CD14-positive monocyte (primary cell): ENCODE results near the gene SAV1. TPM values are rescaled to one million over a fixed set of nuclear protein-coding genes. Genes with fewer than 3 reads are reported as not detected.

Experiments used
- DNase-seq, 3 donors: peaks; one replicate each; pipeline ENCODE4 v3.0.0-alpha.2; 2011 to 2022
- H2AFZ ChIP-seq: 2 replicates; pipeline ENCODE4 v1.6.0; 2012; ENCODE audit warnings: mild to moderate bottlenecking, low read depth, low read length, inconsistent platforms; ENCODE audit not compliant: insufficient read depth, poor library complexity, severe bottlenecking
- H3K27ac ChIP-seq, 2 donors: 1 replicate in 1 of 2; 2 replicates in 1 of 2; pipeline ENCODE4 v1.5.1; 2012 to 2013; ENCODE audit warnings: low read length in 2 of 2, control low read depth in 1 of 2, inconsistent platforms in 1 of 2, low read depth in 1 of 2, mild to moderate bottlenecking in 1 of 2
- H3K27me3 ChIP-seq, 2 donors: one replicate each; pipeline versions ENCODE4 v1.6.0 to v1.6.1; 2011 to 2013; ENCODE audit warnings: low read length in 2 of 2; ENCODE audit not compliant: control insufficient read depth in 2 of 2, insufficient read depth in 2 of 2
- H3K36me3 ChIP-seq, 2 donors: replicated peaks in 1 of 2; 1 replicate in 1 of 2; 2 replicates in 1 of 2; pipeline versions ENCODE4 v1.5.1 to v1.6.1; 2012 to 2013; ENCODE audit warnings: low read length in 2 of 2, control low read depth in 1 of 2, inconsistent platforms in 1 of 2, mild to moderate bottlenecking in 1 of 2; ENCODE audit not compliant: insufficient read depth in 2 of 2, control insufficient read depth in 1 of 2
- H3K4me1 ChIP-seq, 2 donors: 1 replicate in 1 of 2; 2 replicates in 1 of 2; pipeline versions ENCODE4 v1.5.1 to v1.6.1; 2012 to 2013; ENCODE audit warnings: low read length in 2 of 2, control low read depth in 1 of 2, inconsistent platforms in 1 of 2, mild to moderate bottlenecking in 1 of 2, moderate library complexity in 1 of 2; ENCODE audit not compliant: insufficient read depth in 2 of 2, control insufficient read depth in 1 of 2
- H3K4me2 ChIP-seq: replicated peaks from 2 replicates; pipeline ENCODE3; 2012; ENCODE audit warnings: low read length, moderate library complexity, mild to moderate bottlenecking; ENCODE audit not compliant: poor library complexity, severe bottlenecking; ENCODE audit errors: extremely low read depth
- H3K4me3 ChIP-seq, 3 experiments: fragments of 200-600 bp in 1 of 3; sonication (generic) in 1 of 3; replicated peaks in 1 of 3; 1 replicate in 2 of 3; 2 replicates in 1 of 3; pipeline ENCODE4 v1.5.1; 2011 to 2013; ENCODE audit warnings: low read length in 3 of 3, mild to moderate bottlenecking in 3 of 3, control low read depth in 2 of 3, low read depth in 2 of 3, inconsistent platforms in 1 of 3, moderate library complexity in 1 of 3
- H3K79me2 ChIP-seq: 2 replicates; pipeline ENCODE4 v1.6.0; 2012; ENCODE audit warnings: mild to moderate bottlenecking, control low read depth, inconsistent platforms, low read length, moderate library complexity; ENCODE audit not compliant: insufficient read depth
- H3K9ac ChIP-seq: 2 replicates; pipeline ENCODE4 v1.6.0; 2017; ENCODE audit warnings: low read length, mild to moderate bottlenecking; ENCODE audit not compliant: insufficient read depth, poor library complexity, severe bottlenecking
- H3K9me3 ChIP-seq, 2 donors: replicated peaks in 1 of 2; 1 replicate in 1 of 2; 2 replicates in 1 of 2; pipeline versions ENCODE4 v1.5.1 to v1.6.1; 2012 to 2013; ENCODE audit warnings: low read length in 2 of 2, control low read depth in 1 of 2; ENCODE audit not compliant: control insufficient read depth in 1 of 2, insufficient read depth in 1 of 2
- H4K20me1 ChIP-seq: 2 replicates; pipeline ENCODE4 v1.6.0; 2012; ENCODE audit warnings: mild to moderate bottlenecking, low read length, control low read depth, moderate library complexity; ENCODE audit not compliant: insufficient read depth
- H3K27ac Mint-ChIP-seq, 7 donors: one replicate each; pipeline ENCODE4 v1.8.0; 2020; ENCODE audit warnings: mild to moderate bottlenecking in 7 of 7, mixed read lengths in 7 of 7, moderate library complexity in 6 of 7, inconsistent platforms in 2 of 7
- H3K27me3 Mint-ChIP-seq, 3 donors: one replicate each; pipeline ENCODE4 v1.8.0; 2021 to 2022; ENCODE audit warnings: low read depth in 3 of 3, mild to moderate bottlenecking in 3 of 3, mixed read lengths in 3 of 3, moderate library complexity in 3 of 3, inconsistent platforms in 1 of 3
- H3K36me3 Mint-ChIP-seq, 2 donors: one replicate each; pipeline ENCODE4 v1.8.0; 2020; ENCODE audit warnings: mixed read lengths in 2 of 2, inconsistent platforms in 1 of 2, mild to moderate bottlenecking in 1 of 2
- H3K4me1 Mint-ChIP-seq: one replicate; pipeline ENCODE4 v1.8.0; 2020; ENCODE audit warnings: mild to moderate bottlenecking, mixed read lengths
- H3K4me3 Mint-ChIP-seq, 2 donors: one replicate each; pipeline ENCODE4 v1.8.0; 2020; ENCODE audit warnings: mild to moderate bottlenecking in 2 of 2, mixed read lengths in 2 of 2, moderate library complexity in 1 of 2
- H3K9me3 Mint-ChIP-seq, 7 donors: one replicate each; pipeline ENCODE4 v1.8.0; 2020 to 2022; ENCODE audit warnings: mixed read lengths in 7 of 7, mild to moderate bottlenecking in 6 of 7, moderate library complexity in 6 of 7, inconsistent platforms in 2 of 7
- WGBS: methylation state at CpG from one replicate; pipeline ENCODE4 v1.1.5; 2013; ENCODE audit warnings: missing lambda C conversion rate; ENCODE audit not compliant: insufficient coverage; 5-methylcytosine and 5-hydroxymethylcytosine counted together
- intact Hi-C, 2 donors: fragments of 100-400 bp; cut with micrococcal nuclease; formaldehyde crosslinking; loops; one replicate each; pipeline versions ENCODE4 v1.15.0 to v1.15.1; 2023
- polyA plus RNA-seq, 3 donors: library from polyadenylated mRNA; depleted of rRNA in 1 of 3; unstranded in 2 of 3; stranded (reverse) in 1 of 3; fragments of 300-500 nt in 2 of 3; fragments of >200 nt in 1 of 3; fragmentation: Illumina TruSeq in 2 of 3; gene quantifications; 1 replicate in 2 of 3; 2 replicates in 1 of 3; pipeline ENCODE4 v1.2.3, GENCODE V29; 2012 to 2021
- TF ChIP-seq, protein P1 (sequence below): fragments of 200-600 bp; IDR thresholded peaks from one replicate; pipeline ENCODE4 v1.8.0; 2022; ENCODE audit warnings: antibody characterized with exemption, mild to moderate bottlenecking

SAV1 gene
- polyA plus RNA-seq, 3 donors, result 1.8 to 5.1 (median 4.8) TPM

GRCh38 chr14:50599700-50600444 is 68.2 kb downstream of the SAV1 start:
- no peaks in the 10 kb centered on the region for H3K27me3 ChIP-seq
- no CpG with 5 or more reads among the region's 4 CpGs for WGBS
- TF ChIP-seq, protein P1, sequence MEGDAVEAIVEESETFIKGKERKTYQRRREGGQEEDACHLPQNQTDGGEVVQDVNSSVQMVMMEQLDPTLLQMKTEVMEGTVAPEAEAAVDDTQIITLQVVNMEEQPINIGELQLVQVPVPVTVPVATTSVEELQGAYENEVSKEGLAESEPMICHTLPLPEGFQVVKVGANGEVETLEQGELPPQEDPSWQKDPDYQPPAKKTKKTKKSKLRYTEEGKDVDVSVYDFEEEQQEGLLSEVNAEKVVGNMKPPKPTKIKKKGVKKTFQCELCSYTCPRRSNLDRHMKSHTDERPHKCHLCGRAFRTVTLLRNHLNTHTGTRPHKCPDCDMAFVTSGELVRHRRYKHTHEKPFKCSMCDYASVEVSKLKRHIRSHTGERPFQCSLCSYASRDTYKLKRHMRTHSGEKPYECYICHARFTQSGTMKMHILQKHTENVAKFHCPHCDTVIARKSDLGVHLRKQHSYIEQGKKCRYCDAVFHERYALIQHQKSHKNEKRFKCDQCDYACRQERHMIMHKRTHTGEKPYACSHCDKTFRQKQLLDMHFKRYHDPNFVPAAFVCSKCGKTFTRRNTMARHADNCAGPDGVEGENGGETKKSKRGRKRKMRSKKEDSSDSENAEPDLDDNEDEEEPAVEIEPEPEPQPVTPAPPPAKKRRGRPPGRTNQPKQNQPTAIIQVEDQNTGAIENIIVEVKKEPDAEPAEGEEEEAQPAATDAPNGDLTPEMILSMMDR, result peak; percentile 40
- Mint-ChIP-seq H3K4me3 (no peak overlapping the region), H3K36me3 (no peaks in the 10 kb centered on the region), H3K27me3 (peaks cover 0 to 3% (median 1%) of the 10 kb centered on the region in 3 donors), H3K27ac (no peak overlapping the region), H3K4me1 (no peaks in the 10 kb centered on the region), H3K9me3 (no peaks in the 10 kb centered on the region)
- intact Hi-C loops, result no loop called here
- H4K20me1 ChIP-seq, result no peaks in the 10 kb centered on the region
- H3K36me3 ChIP-seq, result no peaks in the 10 kb centered on the region
- H3K4me1 ChIP-seq, result no peaks in the 10 kb centered on the region
- no peaks in the 10 kb centered on the region for H3K9me3 ChIP-seq
- no peaks in the 10 kb centered on the region for H3K79me2 ChIP-seq
- H2AFZ ChIP-seq, result no peak overlapping the region
- no peak overlapping the region for H3K27ac ChIP-seq
- no peak overlapping the region for H3K4me3 ChIP-seq
- H3K4me2 ChIP-seq, result no peak overlapping the region
- DNase-seq, result peak in 1 of 3 donors; percentile 1
- no peak overlapping the region for H3K9ac ChIP-seq

- DNase-seq, result no peak
- no peaks in the 10 kb centered on the region for H3K9me3 ChIP-seq
Observed at GRCh38 chr14:50598765-50599164, 69.3 kb downstream of the SAV1 start.

More at GRCh38 chr14:50598765-50599164, 69.3 kb downstream of the SAV1 start:
- H3K4me3 ChIP-seq, result no peak overlapping the region
- no peak overlapping the region for H3K9ac ChIP-seq
- H4K20me1 ChIP-seq, result no peaks in the 10 kb centered on the region
- Mint-ChIP-seq H3K9me3 (peaks cover 0 to 3% (median 0%) of the 10 kb centered on the region in 7 donors), H3K27me3 (peaks cover 0 to 3% (median 1%) of the 10 kb centered on the region in 3 donors), H3K36me3 (no peaks in the 10 kb centered on the region), H3K4me1 (no peaks in the 10 kb centered on the region), H3K27ac (no peak overlapping the region), H3K4me3 (no peak overlapping the region)
- H3K4me2 ChIP-seq, result no peak overlapping the region
- intact Hi-C loops, result no loop called here
- TF ChIP-seq, protein P1, result no peak
- no peaks in the 10 kb centered on the region for H3K79me2 ChIP-seq
- H3K36me3 ChIP-seq, result no peaks in the 10 kb centered on the region
- no peak overlapping the region for H2AFZ ChIP-seq
- H3K27ac ChIP-seq, result no peak overlapping the region
- H3K4me1 ChIP-seq, result no peaks in the 10 kb centered on the region
- no peaks in the 10 kb centered on the region for H3K27me3 ChIP-seq
